ENCODE results near the gene RGL2. TPM values are rescaled to one million over a fixed set of nuclear protein-coding genes. Genes with fewer than 3 reads are reported as not detected.

The RGL2 gene
- total and polyA plus RNA-seq, 7 donors = 5.8 to 48.9 (median 33.2) TPM

GRCh38 chr6:33317419-33317668, 18.6 kb upstream of the RGL2 start:
- no peak for TF ChIP-seq CTCF (IDR thresholded peaks at IDR 0.05)
- TF ChIP-seq EP300 (IDR thresholded peaks at IDR 0.05) = no peak
- no peak for TF ChIP-seq POLR2A (IDR thresholded peaks at IDR 0.05)
- no peak for TF ChIP-seq POLR2AphosphoS5 (IDR thresholded peaks at IDR 0.05)
- Histone ChIP-seq H3K9me3 (no peaks in the 10 kb centered on the region), H3K4me3 (peak overlapping the region; percentile 43 to 59 (median 54)), H3K27me3 (no peaks in the 10 kb centered on the region), H3K36me3 (peaks cover 14 to 30% (median 22%) of the 10 kb centered on the region in 4 donors), H3K4me1 (peaks cover 0 to 80% (median 65%) of the 10 kb centered on the region in 4 donors), H3K27ac (peak overlapping the region; percentile 84 to 87 (median 84))
- WGBS, 2 donors = 2% methylated on average over 26 to 27 of the region's 27 CpGs
- no peak for DNase-seq
- intact Hi-C loops (cut with DNase I) = loop anchor here (5.0 kb wide), 1 partner anchor 110 kb away; no protein-coding TSS in a partner anchor

GRCh38 chr6:33316603-33317418, 18.1 kb upstream of the RGL2 start:
- WGBS, 2 donors = 80 to 84% methylated on average over 19 of the region's 19 CpGs
- H3K36me3 ChIP-seq = peaks cover 14 to 30% (median 22%) of the 10 kb centered on the region in 4 donors
- TF ChIP-seq POLR2AphosphoS5 (IDR thresholded peaks at IDR 0.05) = no peak
- no peak for TF ChIP-seq EP300 (IDR thresholded peaks at IDR 0.05)
- no peak for TF ChIP-seq POLR2A (IDR thresholded peaks at IDR 0.05)
- no peak for TF ChIP-seq CTCF (IDR thresholded peaks at IDR 0.05)
- peaks cover 0 to 80% (median 65%) of the 10 kb centered on the region in 4 donors for H3K4me1 ChIP-seq
- intact Hi-C loops (cut with DNase I) = loop anchor here (5.0 kb wide), 1 partner anchor 110 kb away; no protein-coding TSS in a partner anchor
- H3K27me3 ChIP-seq = no peaks in the 10 kb centered on the region
- no peaks in the 10 kb centered on the region for H3K9me3 ChIP-seq
- H3K4me3 ChIP-seq = peak overlapping the region; percentile 43 to 59 (median 54)
- peak overlapping the region; percentile 84 to 87 (median 84) for H3K27ac ChIP-seq
- peak; percentile 72 for DNase-seq

GRCh38 chr6:33315793-33316602, 17.3 kb upstream of the RGL2 start:
- peak overlapping the region; percentile 8 to 96 (median 88) for H3K27ac ChIP-seq
- TF ChIP-seq EP300 (IDR thresholded peaks at IDR 0.05) (no peak), POLR2AphosphoS5 (IDR thresholded peaks at IDR 0.05) (no peak), CTCF (IDR thresholded peaks at IDR 0.05) (no peak), POLR2A (IDR thresholded peaks at IDR 0.05) (no peak)

GRCh38 chr6:33314943-33315792, 16.4 kb upstream of the RGL2 start:
- H3K27me3 ChIP-seq = no peaks in the 10 kb centered on the region
- no peaks in the 10 kb centered on the region for H3K9me3 ChIP-seq
- WGBS, 2 donors = 23 to 51% methylated on average over 47 of the region's 47 CpGs
- peak; percentile 80 for DNase-seq
- peak overlapping the region; percentile 90 to 97 (median 95) for H3K27ac ChIP-seq
- H3K36me3 ChIP-seq = peaks cover 9 to 30% (median 13%) of the 10 kb centered on the region in 4 donors
- TF ChIP-seq POLR2AphosphoS5 (IDR thresholded peaks at IDR 0.05) (peak in 1 of 4 donors; percentile 11), CTCF (IDR thresholded peaks at IDR 0.05) (no peak), EP300 (IDR thresholded peaks at IDR 0.05) (no peak)
- intact Hi-C loops (cut with DNase I) = loop anchor here (1.0 to 5.0 kb wide), 2 partner anchors 16 to 112 kb away; no protein-coding TSS in a partner anchor
- H3K4me3 ChIP-seq = peak overlapping the region; percentile 65 to 89 (median 78)
- peaks cover 0 to 74% (median 58%) of the 10 kb centered on the region in 4 donors for H3K4me1 ChIP-seq

More at GRCh38 chr6:33315793-33316602, 17.3 kb upstream of the RGL2 start:
- peak; percentile 63 for DNase-seq
- peaks cover 14 to 30% (median 19%) of the 10 kb centered on the region in 4 donors for H3K36me3 ChIP-seq
- H3K4me3 ChIP-seq = no peak overlapping the region
- H3K9me3 ChIP-seq = no peaks in the 10 kb centered on the region
- WGBS, 2 donors = 92 to 93% methylated on average over 17 of the region's 17 CpGs
- H3K27me3 ChIP-seq = no peaks in the 10 kb centered on the region
- intact Hi-C loops (cut with DNase I) = loop anchor here (5.0 kb wide), 1 partner anchor 111 kb away; no protein-coding TSS in a partner anchor
- H3K4me1 ChIP-seq = peaks cover 0 to 80% (median 63%) of the 10 kb centered on the region in 4 donors
